K562 (cell line): ENCODE measurements around the gene TMEM156. TPM values are rescaled to one million over a fixed set of nuclear protein-coding genes. Genes with fewer than 3 reads are reported as not detected.

ENCODE experiments used
- ATAC-seq: fragments of 200-7000 bp; cut with Tn5 transposase; 3 replicates; pipeline ENCODE4 v1.9.1; 2020; ENCODE audit warnings: moderate library complexity
- BruUV-seq: library from RNA; stranded (reverse); fragments of 400-500 nt; replicated peaks from 2 replicates; lab custom pipeline; 2021; lab: Mats Ljungman, UMichigan
- CTCF ChIA-PET: fragments of 300-600 bp; formaldehyde crosslinking; extraction: SDS; loops from one replicate; lab custom pipeline; 2021; ENCODE audit warnings: low intra/inter-chr PET ratio; lab: Yijun Ruan, JAX
- POLR2A ChIA-PET: fragments of 300-600, 350-650 bp; sonication (Branson Sonifier 250); formaldehyde crosslinking; extraction: SDS; loops from one replicate; lab custom pipeline; 2021; ENCODE audit warnings: antibody characterized with exemption, inconsistent platforms; lab: Yijun Ruan, JAX
- DNase-seq, 4 experiments: peaks; one replicate each; pipeline versions ENCODE4 v3.0.0 to v3.0.0-alpha.2; 2011 to 2018; ENCODE audit warnings: low spot score in 3 of 4, mixed read lengths in 3 of 4; ENCODE audit errors: extremely low read depth in 1 of 4
- FAIRE-seq: peaks from 2 replicates; lab custom pipeline; 2011; peaks lifted over from hg19 to GRCh38; lab: Jason Lieb, UNC
- H2AFZ ChIP-seq: 2 replicates; pipeline ENCODE4 v1.6.0; 2011; ENCODE audit warnings: low read depth, low read length, control low read depth, inconsistent platforms
- H3K27ac ChIP-seq: fragments of 200-600 bp; 3 replicates; pipeline ENCODE4 v1.8.0; 2011; ENCODE audit warnings: low read depth, mild to moderate bottlenecking, control low read depth, inconsistent platforms, low read length, moderate library complexity, mixed read lengths; ENCODE audit errors: extremely low read depth
- H3K27me3 ChIP-seq, 2 experiments: fragments of 300-600 bp in 1 of 2; 2 replicates in 1 of 2; 3 replicates in 1 of 2; pipeline versions ENCODE4 v1.6.0 to v1.8.0; 2011; ENCODE audit warnings: inconsistent platforms in 2 of 2, low read length in 2 of 2, mild to moderate bottlenecking in 1 of 2, mixed read lengths in 1 of 2, moderate library complexity in 1 of 2; ENCODE audit not compliant: control insufficient read depth in 2 of 2, insufficient read depth in 2 of 2
- H3K36me3 ChIP-seq: fragments of 300-600 bp; 3 replicates; pipeline ENCODE4 v1.8.0; 2011; ENCODE audit warnings: mild to moderate bottlenecking, low read length, inconsistent platforms; ENCODE audit not compliant: control insufficient read depth, insufficient read depth
- H3K4me1 ChIP-seq, 2 experiments: fragments of 200-600 bp in 1 of 2; replicated peaks in 1 of 2; 2 replicates in 1 of 2; 3 replicates in 1 of 2; pipeline versions ENCODE4 v1.5.1 to v1.8.0; 2011; ENCODE audit warnings: inconsistent platforms in 2 of 2, low read length in 2 of 2, mild to moderate bottlenecking in 1 of 2, mixed read lengths in 1 of 2, moderate library complexity in 1 of 2; ENCODE audit not compliant: control insufficient read depth in 2 of 2, insufficient read depth in 2 of 2
- H3K4me2 ChIP-seq: 2 replicates; pipeline ENCODE4 v1.6.1; 2011; ENCODE audit warnings: low read length, control low read depth, inconsistent platforms, mixed read lengths; ENCODE audit not compliant: insufficient read depth
- H3K4me3 ChIP-seq: fragments of 200-600 bp; sonication (generic), shearing (Covaris generic); 2 replicates; pipeline ENCODE4 v1.5.1; 2016; ENCODE audit warnings: control low read depth, inconsistent platforms
- H3K79me2 ChIP-seq: fragments of 200-600 bp; 3 replicates; pipeline ENCODE4 v1.8.0; 2011; ENCODE audit warnings: low read length, inconsistent platforms; ENCODE audit not compliant: control insufficient read depth, insufficient read depth
- H3K9ac ChIP-seq, 2 experiments: 2 replicates each; pipeline versions ENCODE4 v1.6.0 to v1.6.1; 2011; ENCODE audit warnings: low read depth in 2 of 2, low read length in 2 of 2, control low read depth in 1 of 2, inconsistent platforms in 1 of 2, mild to moderate bottlenecking in 1 of 2, mixed read lengths in 1 of 2; ENCODE audit not compliant: insufficient read depth in 1 of 2
- H3K9me1 ChIP-seq: one replicate; pipeline ENCODE4 v1.6.0; 2011; ENCODE audit warnings: inconsistent platforms, mild to moderate bottlenecking, low read length, moderate library complexity; ENCODE audit not compliant: control insufficient read depth, insufficient read depth
- H3K9me3 ChIP-seq: replicated peaks from 2 replicates; pipeline ENCODE4 v1.5.1; 2011; ENCODE audit warnings: low read depth, low read length, inconsistent platforms; ENCODE audit not compliant: control insufficient read depth, insufficient read depth
- H4K20me1 ChIP-seq: replicated peaks from 2 replicates; pipeline ENCODE4 v1.6.1; 2011; ENCODE audit warnings: low read length, inconsistent platforms, mixed read lengths; ENCODE audit not compliant: control insufficient read depth, insufficient read depth
- CEBPB ChIP-seq: fragments of 450-650 bp; IDR thresholded peaks from 2 replicates; pipeline ENCODE4 v1.6.1; 2016; ENCODE audit warnings: missing genetic modification characterization, missing compliant biosample characterization
- MCM3 ChIP-seq: fragments of 450-650 bp; IDR thresholded peaks from 2 replicates; pipeline ENCODE4 v1.6.1; 2016
- MEF2D ChIP-seq: conservative IDR thresholded peaks from 2 replicates; pipeline ENCODE4 v1.6.1; 2016; ENCODE audit warnings: low read depth, missing genetic modification characterization, missing compliant biosample characterization
- POU5F1 ChIP-seq: fragments of 150-350 bp; IDR thresholded peaks from 2 replicates; pipeline ENCODE4 v1.6.1; 2014; ENCODE audit warnings: borderline replicate concordance, low read length, low read depth, mild to moderate bottlenecking; ENCODE audit not compliant: partially characterized antibody
- RCOR1 ChIP-seq, 2 experiments: IDR thresholded peaks; 2 replicates each; pipeline ENCODE4 v1.6.1; 2012; ENCODE audit warnings: low read depth in 2 of 2, low read length in 2 of 2, borderline replicate concordance in 1 of 2, improper control_type of control experiment in 1 of 2
- SMARCC2 ChIP-seq: fragments of 450-650 bp; IDR thresholded peaks from 2 replicates; pipeline ENCODE4 v1.6.1; 2017; ENCODE audit warnings: antibody characterized with exemption, moderate library complexity, mild to moderate bottlenecking, low read depth
- ZKSCAN8 ChIP-seq: fragments of 200-800 bp; sonication (Bioruptor generic); IDR thresholded peaks from 2 replicates; pipeline ENCODE4 v1.6.1; 2016; ENCODE audit warnings: missing genetic modification characterization, missing compliant biosample characterization
- ZNF165 ChIP-seq: fragments of 250-450 bp; sonication (Bioruptor Pico); IDR thresholded peaks from 2 replicates; pipeline ENCODE4 v1.4.0; 2020; ENCODE audit warnings: borderline replicate concordance
- ZNF175 ChIP-seq: fragments of 200-800 bp; sonication (Bioruptor generic); IDR thresholded peaks from 2 replicates; pipeline ENCODE4 v1.6.1; 2016; ENCODE audit warnings: low read depth, mild to moderate bottlenecking, missing genetic modification characterization, missing compliant biosample characterization
- ZNF318 ChIP-seq, 2 experiments: fragments of 450-650 bp; IDR thresholded peaks; 2 replicates each; pipeline ENCODE4 v1.6.1; 2016; ENCODE audit warnings: mild to moderate bottlenecking in 2 of 2, borderline replicate concordance in 1 of 2, low read depth in 1 of 2, moderate library complexity in 1 of 2
- ZNF384 ChIP-seq: IDR thresholded peaks from 2 replicates; pipeline ENCODE4 v1.6.1; 2012; ENCODE audit warnings: low read depth, low read length, improper control_type of control experiment
- WGBS: fragments of 100-300 bp; shearing (Covaris generic); methylation state at CpG from one replicate; pipeline ENCODE4 v1.1.6; 2016; ENCODE audit warnings: low coverage, mixed read lengths; ENCODE audit not compliant: insufficient coverage; ENCODE audit errors: missing lambda C conversion rate; 5-methylcytosine and 5-hydroxymethylcytosine counted together
- in situ Hi-C: fragments of 300-500 bp; cut with MboI; formaldehyde crosslinking; loops from 4 replicates; pipeline ENCODE4 v1.15.0; 2018; ENCODE audit warnings: inconsistent platforms, mixed read lengths
- intact Hi-C: fragments of 100-400 bp; cut with micrococcal nuclease; formaldehyde crosslinking; loops from 2 replicates; pipeline ENCODE4 v1.14.2; 2022
- polyA plus RNA-seq, 8 experiments: library from polyadenylated mRNA; depleted of rRNA in 4 of 8; stranded (reverse) in 5 of 8; unstranded in 3 of 8; fragments of >200 nt; fragmentation: Nextera tagmentation in 2 of 8; fragmentation: Illumina TruSeq in 1 of 8; extraction: Ambion mirVana in 2 of 8; extraction: Trizol in 1 of 8; gene quantifications; 2 replicates each; pipeline versions ENCODE4 v1.2.1 to v1.2.3, GENCODE V29; 2011 to 2014; ENCODE audit warnings: inconsistent platforms in 1 of 8, missing spikeins in 1 of 8
- total RNA-seq, 7 experiments: library from RNA; depleted of rRNA in 6 of 7; stranded (reverse); fragments of >200 nt in 6 of 7; fragmentation: Illumina TruSeq in 2 of 7; extraction: Trizol in 2 of 7; gene quantifications; 2 replicates each; pipeline versions ENCODE4 v1.2.1 to v1.2.3, GENCODE V29; 2011 to 2021; ENCODE audit warnings: low replicate concordance in 1 of 7
- TF ChIP-seq, protein P1 (sequence below), 2 experiments: fragments of 450-650 bp in 1 of 2; sonication (generic) in 1 of 2; formaldehyde crosslinking; conservative IDR thresholded peaks; 2 replicates each; pipeline versions ENCODE4 v1.4.0 to v1.8.1; 2020 to 2022; ENCODE audit warnings: mild to moderate bottlenecking in 1 of 2, missing genetic modification reagents in 1 of 2

The TMEM156 gene
- total and polyA plus RNA-seq, 9 of the 15 experiments (the other 6 are each of a cell fraction or from before 2014, with no cell fraction given), result 3.5 to 9.6 (median 6.4) TPM

DNA sequence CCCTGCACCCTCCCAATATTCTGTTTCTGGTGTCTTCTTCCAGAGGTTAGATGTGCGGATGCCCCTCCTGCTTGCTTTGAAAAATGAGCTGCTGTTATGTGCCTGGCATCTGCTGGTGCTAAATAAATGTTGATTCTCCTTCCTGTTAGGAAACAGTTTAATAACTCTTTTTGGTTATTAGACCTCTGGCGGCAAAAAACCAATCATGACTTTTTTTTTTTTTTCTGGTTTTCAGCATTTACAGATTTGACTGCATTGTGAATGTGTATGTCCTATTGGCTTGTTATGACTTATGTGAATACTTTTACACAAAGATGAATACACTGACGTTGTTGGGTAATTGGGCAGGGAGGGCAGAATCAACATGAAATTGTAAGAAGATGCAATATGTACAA, 13.6 kb upstream of the TMEM156 start:
- no TSS peak for BruUV-seq
- intact Hi-C loops (loop anchor here (2.0 to 5.0 kb wide), 3 partner anchors 21 to 144 kb away; no protein-coding TSS in a partner anchor), in situ Hi-C loops (no loop called here)
- Histone ChIP-seq H3K9me1 (no peaks in the 10 kb centered on the region), H3K4me3 (peak overlapping the region; percentile 71), H4K20me1 (no peaks in the 10 kb centered on the region), H3K27me3 (no peaks in the 10 kb centered on the region), H3K9me3 (no peaks in the 10 kb centered on the region), H3K27ac (peak overlapping the region; percentile 83), H3K4me1 (peaks cover 0 to 17% of the 10 kb centered on the region in 2 experiments; a peak in 3 of 5 replicates), H3K9ac (peak overlapping the region; percentile 73 to 93; a peak in 3 of 4 replicates), H3K79me2 (peaks cover 31% of the 10 kb centered on the region), H2AFZ (peak overlapping the region; percentile 69), H3K4me2 (peak overlapping the region; percentile 70), H3K36me3 (no peaks in the 10 kb centered on the region)
- DNase-seq (peak in 1 of 4 experiments; percentile 50), FAIRE-seq (no peak), ATAC-seq (peak; percentile 10; the same call in 1 of the 3 replicates)
- 0% methylated on average over 3 of the region's 3 CpGs for WGBS
- POLR2A ChIA-PET, result interaction anchor here (0.7 to 1.7 kb wide), 8 partner anchors 9 to 694 kb away, joined by 3 to 9 read pairs (median 4); no protein-coding TSS in a partner anchor
- CTCF ChIA-PET, result no interaction called here
- TF ChIP-seq MCM3 (no peak), POU5F1 (no peak), SMARCC2 (no peak), ZNF175 (CRISPR knock-in tag) (0 out of 2 replicates have a peak, but pooled peaks have one; percentile 17), CEBPB (0 out of 2 replicates have a peak, but pooled peaks have one; percentile 10), ZNF165 (CRISPR knock-in tag) (no peak), ZNF384 (0 out of 2 replicates have a peak, but pooled peaks have one; percentile 9), MEF2D (tag) (no peak), ZKSCAN8 (CRISPR knock-in tag) (peak; percentile 95), RCOR1 (IDR thresholded peaks at IDR 0.05; ENCODE audit: borderline replicate concordance in 1 of 2, low read depth in 2 of 2, low read length in 2 of 2) (0 out of 4 replicates have a peak, but pooled peaks of 1 of the 2 experiments have one; percentile 20), ZNF318 (IDR thresholded peaks at IDR 0.05; ENCODE audit: borderline replicate concordance in 1 of 2, low read depth in 1 of 2) (0 out of 4 replicates have a peak, but pooled peaks of 1 of the 2 experiments have one; percentile 16)
- TF ChIP-seq, protein P1, sequence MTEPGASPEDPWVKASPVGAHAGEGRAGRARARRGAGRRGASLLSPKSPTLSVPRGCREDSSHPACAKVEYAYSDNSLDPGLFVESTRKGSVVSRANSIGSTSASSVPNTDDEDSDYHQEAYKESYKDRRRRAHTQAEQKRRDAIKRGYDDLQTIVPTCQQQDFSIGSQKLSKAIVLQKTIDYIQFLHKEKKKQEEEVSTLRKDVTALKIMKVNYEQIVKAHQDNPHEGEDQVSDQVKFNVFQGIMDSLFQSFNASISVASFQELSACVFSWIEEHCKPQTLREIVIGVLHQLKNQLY (CRISPR knock-in tag; conservative IDR thresholded peaks at IDR 0.05), result 0 out of 4 replicates have a peak, but pooled peaks of 1 of the 2 experiments have one; percentile 31
